Neutrophil (primary cell): Measurements from ENCODE around the gene OR10AD1.
"Not testable (repeated sequence)": the region's sequence is repeated elsewhere in the genome, so short reads cannot be mapped to it uniquely, and the experiment has no call there.

ENCODE experiments used
- H3K27ac ChIP-seq: fragments of 200-600 bp; sonication (generic); 2 replicates; pipeline ENCODE4 v1.5.1; 2016; ENCODE audit warnings: mild to moderate bottlenecking, moderate library complexity
- H3K27me3 ChIP-seq: fragments of 200-600 bp; sonication (generic); 2 replicates; pipeline ENCODE4 v1.6.0; 2016; ENCODE audit warnings: mild to moderate bottlenecking
- H3K36me3 ChIP-seq: fragments of 200-600 bp; sonication (generic); 2 replicates; pipeline ENCODE4 v1.5.1; 2017
- H3K4me1 ChIP-seq, 2 experiments: fragments of 200-600 bp in 1 of 2; sonication (generic) in 1 of 2; 1 replicate in 1 of 2; 2 replicates in 1 of 2; pipeline versions ENCODE4 v1.5.1 to v1.6.1; 2013 to 2016; ENCODE audit warnings: low read depth in 1 of 2, low read length in 1 of 2, mild to moderate bottlenecking in 1 of 2, moderate library complexity in 1 of 2; ENCODE audit not compliant: control insufficient read depth in 1 of 2, insufficient read depth in 1 of 2
- H3K4me3 ChIP-seq, 2 experiments: fragments of 200-600 bp in 1 of 2; sonication (generic) in 1 of 2; 1 replicate in 1 of 2; 2 replicates in 1 of 2; pipeline ENCODE4 v1.5.1; 2013 to 2016; ENCODE audit warnings: low read depth in 1 of 2, low read length in 1 of 2, mild to moderate bottlenecking in 1 of 2, moderate library complexity in 1 of 2
- H3K9me3 ChIP-seq: fragments of 200-600 bp; sonication (generic); 2 replicates; pipeline ENCODE4 v1.5.1; 2016
- CTCF ChIP-seq: fragments of 200-600 bp; sonication (generic); IDR thresholded peaks from 2 replicates; pipeline ENCODE4 v1.5.1; 2016; ENCODE audit warnings: antibody characterized with exemption

Gene OR10AD1, protein sequence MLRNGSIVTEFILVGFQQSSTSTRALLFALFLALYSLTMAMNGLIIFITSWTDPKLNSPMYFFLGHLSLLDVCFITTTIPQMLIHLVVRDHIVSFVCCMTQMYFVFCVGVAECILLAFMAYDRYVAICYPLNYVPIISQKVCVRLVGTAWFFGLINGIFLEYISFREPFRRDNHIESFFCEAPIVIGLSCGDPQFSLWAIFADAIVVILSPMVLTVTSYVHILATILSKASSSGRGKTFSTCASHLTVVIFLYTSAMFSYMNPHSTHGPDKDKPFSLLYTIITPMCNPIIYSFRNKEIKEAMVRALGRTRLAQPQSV

GRCh38 chr12:48203192-48203591, at the start of gene OR10AD1:
OR10AD1 (minus strand) TSS chr12:48203292; CDS start chr12:48203292, 0 bp downstream.
- no peaks in the 10 kb centered on the region for H3K36me3 ChIP-seq
- H3K27me3 ChIP-seq, result no peaks in the 10 kb centered on the region
- H3K9me3 ChIP-seq, result peaks cover 9% of the 10 kb centered on the region
- H3K4me1 ChIP-seq, result peaks cover 18 to 20% of the 10 kb centered on the region in 2 experiments
- no peak within 1 kb of the TSS for H3K4me3 ChIP-seq
- no peak for TF ChIP-seq CTCF
- no peak within 1 kb of the TSS for H3K27ac ChIP-seq

DNA sequence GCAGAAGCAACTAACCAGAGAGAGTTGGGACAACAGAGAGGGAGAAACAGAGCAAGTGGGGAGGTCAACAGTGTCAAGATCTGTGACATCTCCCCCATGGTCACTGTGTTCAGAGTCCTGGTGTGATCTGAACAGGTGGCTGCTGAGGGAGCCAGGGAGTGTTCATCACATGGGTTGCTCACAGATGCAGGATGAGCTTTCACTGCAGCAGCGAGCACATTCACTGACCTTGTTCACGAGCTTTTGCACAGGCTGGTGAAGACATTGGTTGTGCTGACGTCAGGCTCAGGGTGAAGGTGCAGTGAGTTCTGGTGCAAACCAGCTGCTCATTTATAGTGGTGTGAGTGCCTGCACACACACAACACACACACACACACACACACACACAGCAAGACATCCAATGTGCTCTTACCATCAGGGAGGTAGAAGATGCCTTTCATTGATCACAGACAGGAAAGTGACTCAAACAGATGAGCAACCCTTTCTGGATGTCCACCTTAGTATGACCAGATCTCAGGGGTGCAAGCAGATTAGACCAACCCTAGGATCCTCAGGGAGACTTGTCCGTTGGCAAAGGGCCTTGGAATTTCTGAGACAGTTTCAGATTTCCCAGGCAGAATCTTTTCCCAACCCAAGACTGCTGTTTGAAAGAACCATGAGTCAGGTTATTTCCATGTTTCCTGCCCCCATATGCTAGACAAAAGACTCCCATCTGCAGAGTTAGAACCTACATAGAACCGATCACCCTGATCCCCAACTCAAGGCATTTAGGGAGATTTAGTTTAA, 44.3 kb upstream of the OR10AD1 start:
- Histone ChIP-seq H3K9me3 (no peaks in the 10 kb centered on the region), H3K4me3 (no peak overlapping the region), H3K27me3 (peaks cover 20% of the 10 kb centered on the region), H3K27ac (no peak overlapping the region), H3K36me3 (no peaks in the 10 kb centered on the region), H3K4me1 (no peaks in the 10 kb centered on the region)
- no peak for TF ChIP-seq CTCF

- Histone ChIP-seq H3K27me3 (no peaks in the 10 kb centered on the region), H3K4me1 (no peaks in the 10 kb centered on the region)
Observed at GRCh38 chr12:48237162-48237561, 34.1 kb upstream of the OR10AD1 start.

DNA sequence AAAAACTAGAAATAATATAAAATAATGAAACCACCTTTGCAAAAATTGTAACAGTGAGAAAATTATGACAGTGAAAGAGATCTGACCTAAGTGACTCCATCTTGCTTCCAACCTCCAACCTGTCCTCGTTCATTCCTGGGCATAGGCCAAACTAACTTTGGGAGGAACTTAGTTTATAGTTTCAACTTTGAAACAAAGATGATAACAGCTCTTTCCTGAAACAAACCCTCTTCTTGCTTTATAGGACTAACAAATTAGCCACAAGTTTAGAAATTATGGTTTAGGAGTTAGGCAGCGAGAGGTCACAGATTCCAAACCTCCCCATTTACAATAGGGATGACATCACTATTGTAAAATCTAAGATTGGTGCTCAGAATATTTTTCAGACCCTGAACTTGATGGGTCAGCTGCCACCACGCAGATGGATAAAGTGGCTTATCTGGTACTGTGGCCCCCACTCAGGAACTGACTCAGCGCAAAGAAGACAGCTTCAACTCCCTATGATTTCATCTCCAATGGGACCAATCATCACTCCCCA, 32.8 kb upstream of the OR10AD1 start:
- no peak overlapping the region for H3K27ac ChIP-seq
- no peak overlapping the region for H3K4me3 ChIP-seq
- no peaks in the 10 kb centered on the region for H3K4me1 ChIP-seq
- no peaks in the 10 kb centered on the region for H3K27me3 ChIP-seq
- H3K36me3 ChIP-seq, result no peaks in the 10 kb centered on the region
- H3K9me3 ChIP-seq, result no peaks in the 10 kb centered on the region
- no peak for TF ChIP-seq CTCF

More at GRCh38 chr12:48237162-48237561, 34.1 kb upstream of the OR10AD1 start:
- TF ChIP-seq CTCF, result no peak
- Histone ChIP-seq H3K27ac (no peak overlapping the region), H3K36me3 (no peaks in the 10 kb centered on the region), H3K4me3 (no peak overlapping the region), H3K9me3 (no peaks in the 10 kb centered on the region)

GRCh38 chr12:48231169-48231958, 28.3 kb upstream of the OR10AD1 start:
- H3K36me3 ChIP-seq, H3K27me3 ChIP-seq, H3K27ac ChIP-seq, H3K4me1 ChIP-seq, H3K9me3 ChIP-seq, H3K4me3 ChIP-seq: not testable (repeated sequence)

GRCh38 chr12:48224533-48224932, 21.4 kb upstream of the OR10AD1 start:
- H3K27me3 ChIP-seq, H3K9me3 ChIP-seq, H3K4me1 ChIP-seq, H3K27ac ChIP-seq, H3K36me3 ChIP-seq, H3K4me3 ChIP-seq: not testable (repeated sequence)
